ENCODE results near the gene CBLC.
"Not testable (repeated sequence)": the region's sequence is repeated elsewhere in the genome, so short reads cannot be mapped to it uniquely, and the experiment has no call there.

Gene CBLC

GRCh38 chr19:44765033-44765948, 12.4 kb upstream of the CBLC start:
- no peak for DNase-seq (ENCODE audit: low spot score)

- no peak for DNase-seq (ENCODE audit: low spot score)
Observed at GRCh38 chr19:44765949-44766335, 11.7 kb upstream of the CBLC start.

GRCh38 chr19:44767295-44768180, 10.2 kb upstream of the CBLC start:
- no peak for DNase-seq (ENCODE audit: low spot score)

- DNase-seq (ENCODE audit: low spot score): peak; percentile 97
Observed at GRCh38 chr19:44770550-44771257, 7.0 kb upstream of the CBLC start.

- not testable (repeated sequence) for DNase-seq (ENCODE audit: low spot score)
Observed at GRCh38 chr19:44772144-44772543, 5.5 kb upstream of the CBLC start.

GRCh38 chr19:44772959-44773358, 4.7 kb upstream of the CBLC start:
- no peak for DNase-seq (ENCODE audit: low spot score)

GRCh38 chr19:44775676-44776240, 1.9 kb upstream of the CBLC start:
- no peak for DNase-seq (ENCODE audit: low spot score)

- peak; percentile 54 for DNase-seq (ENCODE audit: low spot score)
Observed at GRCh38 chr19:44776402-44777096, 1.1 kb upstream of the CBLC start.

GRCh38 chr19:44779150-44779549, 1.5 kb downstream of the CBLC start:
- DNase-seq (ENCODE audit: low spot score): no peak

- DNase-seq (ENCODE audit: low spot score): not testable (repeated sequence)
Observed at GRCh38 chr19:44781694-44782093, 4.0 kb downstream of the CBLC start.

GRCh38 chr19:44782729-44783128, 5.0 kb downstream of the CBLC start:
- peak; percentile 41 for DNase-seq (ENCODE audit: low spot score)

GRCh38 chr19:44783545-44783944, 5.9 kb downstream of the CBLC start:
- no peak for DNase-seq (ENCODE audit: low spot score)

GRCh38 chr19:44785271-44785670, 7.6 kb downstream of the CBLC start:
- DNase-seq (ENCODE audit: low spot score): no peak

- DNase-seq (ENCODE audit: low spot score): no peak
Observed at GRCh38 chr19:44785993-44786392, 8.3 kb downstream of the CBLC start.

GRCh38 chr19:44788971-44789370, 11.3 kb downstream of the CBLC start:
- DNase-seq (ENCODE audit: low spot score): no peak

GRCh38 chr19:44789943-44790483, 12.3 kb downstream of the CBLC start:
- no peak for DNase-seq (ENCODE audit: low spot score)

GRCh38 chr19:44792281-44792680, 14.6 kb downstream of the CBLC start:
- DNase-seq (ENCODE audit: low spot score): no peak

GRCh38 chr19:44794610-44795009, 16.9 kb downstream of the CBLC start:
- no peak for DNase-seq (ENCODE audit: low spot score)

GRCh38 chr19:44795398-44795987, 17.8 kb downstream of the CBLC start:
- no peak for DNase-seq (ENCODE audit: low spot score)

GRCh38 chr19:44796701-44797115, 19.0 kb downstream of the CBLC start:
- DNase-seq (ENCODE audit: low spot score): peak; percentile 84

All from SW480 (cell line).